ENCODE results near the gene CACNA1G.

Gene CACNA1G

DNA sequence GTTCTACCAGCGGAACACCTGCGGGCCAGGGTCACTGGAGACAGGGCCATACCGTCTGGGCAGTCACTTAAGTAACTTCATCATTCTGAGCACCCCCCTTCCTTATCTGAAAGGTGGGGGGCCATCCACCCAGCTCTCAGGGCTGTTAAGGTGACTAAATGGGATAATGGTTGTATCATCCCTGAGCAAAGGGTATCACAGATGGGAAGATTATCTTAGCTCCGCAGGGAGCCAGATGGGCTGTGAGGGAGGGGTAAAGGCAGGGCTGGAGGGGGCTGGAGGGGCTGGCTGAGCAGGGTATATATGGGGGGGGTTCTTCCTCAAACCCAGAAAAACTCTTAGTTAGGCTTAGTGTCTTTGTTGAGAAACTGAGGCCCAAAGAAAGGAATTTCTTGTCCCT, 2.9 kb upstream of the CACNA1G start:
- TF ChIP-seq, protein P1, sequence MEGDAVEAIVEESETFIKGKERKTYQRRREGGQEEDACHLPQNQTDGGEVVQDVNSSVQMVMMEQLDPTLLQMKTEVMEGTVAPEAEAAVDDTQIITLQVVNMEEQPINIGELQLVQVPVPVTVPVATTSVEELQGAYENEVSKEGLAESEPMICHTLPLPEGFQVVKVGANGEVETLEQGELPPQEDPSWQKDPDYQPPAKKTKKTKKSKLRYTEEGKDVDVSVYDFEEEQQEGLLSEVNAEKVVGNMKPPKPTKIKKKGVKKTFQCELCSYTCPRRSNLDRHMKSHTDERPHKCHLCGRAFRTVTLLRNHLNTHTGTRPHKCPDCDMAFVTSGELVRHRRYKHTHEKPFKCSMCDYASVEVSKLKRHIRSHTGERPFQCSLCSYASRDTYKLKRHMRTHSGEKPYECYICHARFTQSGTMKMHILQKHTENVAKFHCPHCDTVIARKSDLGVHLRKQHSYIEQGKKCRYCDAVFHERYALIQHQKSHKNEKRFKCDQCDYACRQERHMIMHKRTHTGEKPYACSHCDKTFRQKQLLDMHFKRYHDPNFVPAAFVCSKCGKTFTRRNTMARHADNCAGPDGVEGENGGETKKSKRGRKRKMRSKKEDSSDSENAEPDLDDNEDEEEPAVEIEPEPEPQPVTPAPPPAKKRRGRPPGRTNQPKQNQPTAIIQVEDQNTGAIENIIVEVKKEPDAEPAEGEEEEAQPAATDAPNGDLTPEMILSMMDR (IDR thresholded peaks at IDR 0.05; ENCODE audit: borderline replicate concordance, extremely low read depth, low read length, poor library complexity, severe bottlenecking) = no peak
- TF ChIP-seq EZH2 (IDR thresholded peaks at IDR 0.05; ENCODE audit: borderline replicate concordance, low read depth, low read length, severe bottlenecking) = no peak
- Histone ChIP-seq H3K9ac (ENCODE audit: low read depth, low read length) (no peak overlapping the region), H3K4me1 (ENCODE audit: insufficient read depth, low read length) (no peaks in the 10 kb centered on the region), H4K20me1 (ENCODE audit: insufficient read depth, low read length) (peaks cover 3% of the 10 kb centered on the region; the same call in 1 of the 2 replicates), H3K4me2 (ENCODE audit: insufficient read depth, low read length) (no peak overlapping the region), H3K79me2 (ENCODE audit: insufficient read depth, low read length) (no peaks in the 10 kb centered on the region), H3K4me3 (ENCODE audit: low read depth in 1 of 2, low read length in 2 of 2) (no peak overlapping the region), H3K36me3 (ENCODE audit: insufficient read depth, low read length) (no peaks in the 10 kb centered on the region), H3K27ac (ENCODE audit: low read length) (no peak overlapping the region), H3K27me3 (ENCODE audit: insufficient read depth, low read length, poor library complexity) (peaks cover 6% of the 10 kb centered on the region), H2AFZ (ENCODE audit: low read depth, low read length) (no peak overlapping the region), H3K9me3 (ENCODE audit: insufficient read depth, low read length, severe bottlenecking) (no peaks in the 10 kb centered on the region)
- DNase-seq = no peak
- ATAC-seq (ENCODE audit: insufficient read depth, low read depth) = no peak

DNA sequence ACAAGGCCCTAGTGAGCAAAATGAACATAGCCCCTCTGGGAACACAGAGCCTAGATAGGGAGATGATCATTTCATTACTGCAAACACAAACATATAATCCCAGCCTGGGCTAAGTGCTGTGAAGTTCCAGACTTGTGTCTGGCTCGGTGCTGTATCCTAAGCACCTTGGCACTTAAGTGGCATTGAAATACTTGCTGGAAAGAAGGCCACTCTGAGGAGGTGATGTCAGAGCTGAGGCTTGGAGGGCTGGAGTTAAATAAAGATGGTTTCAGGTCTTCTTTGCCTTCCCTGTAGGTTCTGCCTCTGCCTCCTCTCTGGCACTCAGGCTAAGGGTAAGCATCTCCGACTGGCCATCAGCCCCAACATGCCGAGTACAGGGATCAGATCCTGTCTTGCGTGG, 2.4 kb upstream of the CACNA1G start:
- no peak overlapping the region for H2AFZ ChIP-seq (ENCODE audit: low read depth, low read length)
- H3K27me3 ChIP-seq (ENCODE audit: insufficient read depth, low read length, poor library complexity) = peaks cover 10% of the 10 kb centered on the region
- peaks cover 3% of the 10 kb centered on the region; the same call in 1 of the 2 replicates for H4K20me1 ChIP-seq (ENCODE audit: insufficient read depth, low read length)
- no peak overlapping the region for H3K9ac ChIP-seq (ENCODE audit: low read depth, low read length)
- no peak overlapping the region for H3K27ac ChIP-seq (ENCODE audit: low read length)
- H3K9me3 ChIP-seq (ENCODE audit: insufficient read depth, low read length, severe bottlenecking) = no peaks in the 10 kb centered on the region
- no peak overlapping the region for H3K4me3 ChIP-seq (ENCODE audit: low read depth in 1 of 2, low read length in 2 of 2)
- no peaks in the 10 kb centered on the region for H3K79me2 ChIP-seq (ENCODE audit: insufficient read depth, low read length)
- DNase-seq (no peak), ATAC-seq (ENCODE audit: insufficient read depth, low read depth) (no peak)
- H3K36me3 ChIP-seq (ENCODE audit: insufficient read depth, low read length) = no peaks in the 10 kb centered on the region
- H3K4me1 ChIP-seq (ENCODE audit: insufficient read depth, low read length) = no peaks in the 10 kb centered on the region
- TF ChIP-seq, protein P1 (IDR thresholded peaks at IDR 0.05; ENCODE audit: borderline replicate concordance, extremely low read depth, low read length, poor library complexity, severe bottlenecking) = no peak
- no peak overlapping the region for H3K4me2 ChIP-seq (ENCODE audit: insufficient read depth, low read length)

DNA sequence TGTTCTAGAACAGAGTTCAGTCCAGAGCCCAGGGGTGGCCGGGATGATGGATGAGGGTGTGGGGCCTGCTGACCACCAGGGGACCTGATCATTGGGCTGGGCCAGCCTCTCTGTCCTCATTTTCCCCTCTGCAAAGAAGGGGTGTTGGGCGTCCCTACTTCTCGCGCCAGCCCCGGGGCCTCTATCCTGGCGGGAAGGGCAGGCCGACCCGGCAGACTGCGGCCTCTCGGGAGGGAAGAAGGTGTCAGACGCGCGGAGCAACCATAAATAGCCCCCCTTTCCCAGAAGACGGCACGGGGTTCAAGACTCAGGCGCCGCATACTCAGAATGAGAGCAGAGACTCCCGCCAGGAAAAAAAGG, 2.0 kb upstream of the CACNA1G start:
- TF ChIP-seq, protein P1 (IDR thresholded peaks at IDR 0.05; ENCODE audit: borderline replicate concordance, extremely low read depth, low read length, poor library complexity, severe bottlenecking) = no peak
- TF ChIP-seq EZH2 (IDR thresholded peaks at IDR 0.05; ENCODE audit: borderline replicate concordance, low read depth, low read length, severe bottlenecking) = no peak
- Histone ChIP-seq H3K9ac (ENCODE audit: low read depth, low read length) (no peak overlapping the region), H3K4me2 (ENCODE audit: insufficient read depth, low read length) (no peak overlapping the region), H3K27ac (ENCODE audit: low read length) (no peak overlapping the region), H3K27me3 (ENCODE audit: insufficient read depth, low read length, poor library complexity) (peaks cover 15% of the 10 kb centered on the region), H2AFZ (ENCODE audit: low read depth, low read length) (no peak overlapping the region), H3K9me3 (ENCODE audit: insufficient read depth, low read length, severe bottlenecking) (no peaks in the 10 kb centered on the region), H3K4me1 (ENCODE audit: insufficient read depth, low read length) (no peaks in the 10 kb centered on the region), H3K36me3 (ENCODE audit: insufficient read depth, low read length) (no peaks in the 10 kb centered on the region), H3K4me3 (ENCODE audit: low read depth in 1 of 2, low read length in 2 of 2) (no peak overlapping the region), H4K20me1 (ENCODE audit: insufficient read depth, low read length) (peaks cover 7% of the 10 kb centered on the region; the same call in 1 of the 2 replicates), H3K79me2 (ENCODE audit: insufficient read depth, low read length) (no peaks in the 10 kb centered on the region)
- ATAC-seq (ENCODE audit: insufficient read depth, low read depth) = no peak
- DNase-seq = no peak
